ENCODE data around the gene OR7C2. TPM values are rescaled to one million over a fixed set of nuclear protein-coding genes. Genes with fewer than 3 reads are reported as not detected.

Gene OR7C2
- total and polyA plus RNA-seq, 2 of the 8 experiments (the other 6 are each of a cell fraction or from before 2014, with no cell fraction given), result not detected

DNA sequence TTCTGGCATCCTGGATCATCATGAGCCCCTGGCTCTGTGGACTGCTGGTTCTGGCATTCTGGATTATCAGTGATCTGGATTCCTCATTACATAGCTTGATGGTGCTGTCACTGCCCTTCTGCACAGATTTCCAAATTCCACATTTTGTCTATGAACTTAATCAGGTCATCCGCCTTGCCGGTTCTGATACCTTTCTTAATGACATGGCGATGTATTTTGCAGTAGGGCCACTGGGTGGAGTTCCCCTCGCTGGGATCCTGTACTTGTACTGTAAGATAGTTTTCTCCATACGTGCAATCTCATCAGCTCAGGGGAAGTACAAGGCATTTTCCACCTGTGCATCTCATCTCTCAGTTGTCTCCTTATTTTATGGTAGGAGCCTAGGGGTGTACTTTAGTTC lies 24.4 kb upstream of the OR7C2 start:
- no peaks in the 10 kb centered on the region for H3K23me2 ChIP-seq (ENCODE audit: low read depth, low read length)
- no peak for TF ChIP-seq ASH2L (IDR thresholded peaks at IDR 0.05; ENCODE audit: low read length)
- no peak for TF ChIP-seq POU5F1 (IDR thresholded peaks at IDR 0.05; ENCODE audit: low read depth, low read length)
- TF ChIP-seq SP4 (IDR thresholded peaks at IDR 0.05; ENCODE audit: low read length), result no peak
- no peak for TF ChIP-seq SAP30 (IDR thresholded peaks at IDR 0.05; ENCODE audit: insufficient read depth, insufficient replicate concordance, low read length)
- no peak for TF ChIP-seq BCL11A (IDR thresholded peaks at IDR 0.05; ENCODE audit: low read depth in 2 of 2, low read length in 2 of 2)
- TF ChIP-seq CBX5 (IDR thresholded peaks at IDR 0.05; ENCODE audit: low read depth, low read length), result no peak
- TF ChIP-seq KDM1A (IDR thresholded peaks at IDR 0.05; ENCODE audit: borderline replicate concordance, low read length), result no peak
- ChIA-PET CTCF (ENCODE audit: partially characterized antibody) (no interaction called here), POLR2A (ENCODE audit: partially characterized antibody) (no interaction called here)
- DNase-seq (ENCODE audit: low read depth in 1 of 2, low spot score in 2 of 2) (no peak), FAIRE-seq (no peak)
- H3K4me1 ChIP-seq (replicated peaks in 1 of 4; ENCODE audit: control insufficient read depth in 3 of 4, insufficient read depth in 4 of 4, low read length in 3 of 4), result no peaks in the 10 kb centered on the region
- no peaks in the 10 kb centered on the region for H3K79me1 ChIP-seq (ENCODE audit: low read depth, low read length)
- H3K27me3 ChIP-seq (replicated peaks in 1 of 4; ENCODE audit: control insufficient read depth in 3 of 4, extremely low read depth in 1 of 4, insufficient read depth in 3 of 4, low read length in 3 of 4), result no peaks in the 10 kb centered on the region
- no peak overlapping the region for H3K14ac ChIP-seq (ENCODE audit: insufficient read length)
- no peak overlapping the region for H3K18ac ChIP-seq (ENCODE audit: extremely low read depth, low read length)
- no peak overlapping the region for H3K23ac ChIP-seq (ENCODE audit: insufficient read length)
- H3K27ac ChIP-seq (ENCODE audit: low read depth, low read length), result no peak overlapping the region
- H4K91ac ChIP-seq (replicated peaks; ENCODE audit: insufficient read length, low read length), result no peak overlapping the region
- peaks cover 23 to 48% of the 10 kb centered on the region in 2 experiments for H3K9me3 ChIP-seq (ENCODE audit: insufficient read depth in 2 of 2, low read depth in 1 of 2, low read length in 1 of 2)
- no peak overlapping the region for H3K4me3 ChIP-seq (ENCODE audit: extremely low read depth in 1 of 4, insufficient read depth in 2 of 4, low read depth in 3 of 4, low read length in 4 of 4)
- H2BK5ac ChIP-seq (ENCODE audit: low read depth, low read length), result no peak overlapping the region
- H4K8ac ChIP-seq (ENCODE audit: extremely low read depth, insufficient read depth, low read length), result no peak overlapping the region
- no peak overlapping the region for H2BK12ac ChIP-seq (ENCODE audit: low read depth, low read length)
- no peak overlapping the region for H2AFZ ChIP-seq (ENCODE audit: low read length)
- WGBS, 2 experiments (ENCODE audit: extremely low coverage in 1 of 2, insufficient coverage in 1 of 2, insufficient read length in 1 of 2, insufficient replicate concordance in 2 of 2, low coverage in 1 of 2, low lambda C conversion rate in 2 of 2, missing lambda C conversion rate in 1 of 2), result 78% methylated on average over 5 of the region's 5 CpGs; no CpG with 5 or more reads in 1 of the 2 experiments
- H3K9ac ChIP-seq (replicated peaks in 1 of 4; ENCODE audit: extremely low read depth in 1 of 4, low read depth in 3 of 4, low read length in 3 of 4), result no peak overlapping the region
- no peak overlapping the region for H2BK20ac ChIP-seq (ENCODE audit: low read length)
- H4K20me1 ChIP-seq (replicated peaks in 1 of 2; ENCODE audit: control insufficient read depth in 1 of 2, insufficient read depth in 2 of 2, low read length in 2 of 2), result no peaks in the 10 kb centered on the region
- H2BK15ac ChIP-seq (ENCODE audit: low read length), result no peak overlapping the region
- H3K79me2 ChIP-seq (ENCODE audit: control insufficient read depth in 1 of 2, insufficient read depth in 2 of 2, low read length in 2 of 2), result no peaks in the 10 kb centered on the region
- H2BK120ac ChIP-seq (replicated peaks; ENCODE audit: low read depth, low read length), result no peak overlapping the region
- no peak overlapping the region for H3K4me2 ChIP-seq (ENCODE audit: insufficient read depth in 1 of 2, low read depth in 2 of 2, low read length in 2 of 2)
- H3K4ac ChIP-seq (replicated peaks; ENCODE audit: insufficient read length, low read depth, low read length), result no peak overlapping the region
- no peak overlapping the region for H4K5ac ChIP-seq (ENCODE audit: insufficient read length, low read depth, low read length)
- no peaks in the 10 kb centered on the region for H3K36me3 ChIP-seq (ENCODE audit: control insufficient read depth in 2 of 4, insufficient read depth in 4 of 4, low read length in 3 of 4)
- H2AK5ac ChIP-seq (ENCODE audit: low read depth, low read length), result no peak overlapping the region
- H3K56ac ChIP-seq (replicated peaks; ENCODE audit: insufficient read length, low read depth, low read length), result no peak overlapping the region
